HepG2 (cell line): ENCODE measurements around the gene PDGFA. TPM values are rescaled to one million over a fixed set of nuclear protein-coding genes. Genes with fewer than 3 reads are reported as not detected.

ENCODE experiments used
- ATAC-seq: fragments of 200-7000 bp; cut with Tn5 transposase; 3 replicates; pipeline ENCODE4 v1.9.1; 2020; ENCODE audit warnings: mild to moderate bottlenecking, moderate library complexity
- BruUV-seq: library from RNA; stranded (reverse); fragments of 400-500 nt; replicated peaks from 2 replicates; lab custom pipeline; 2021; lab: Mats Ljungman, UMichigan
- CTCF ChIA-PET: fragments of 300-600 bp; formaldehyde crosslinking; extraction: SDS; loops from one replicate; lab custom pipeline; 2021; ENCODE audit warnings: low total read pairs, inconsistent platforms, low intra/inter-chr PET ratio; lab: Yijun Ruan, JAX
- POLR2A ChIA-PET: fragments of 350-600 bp; sonication (Branson Sonifier 250); formaldehyde crosslinking; loops from one replicate; lab custom pipeline; 2020; ENCODE audit warnings: antibody characterized with exemption, inconsistent platforms; lab: Yijun Ruan, JAX
- DNase-seq: peaks from one replicate; pipeline ENCODE4 v3.0.0-alpha.2; 2015; ENCODE audit warnings: low spot score
- FAIRE-seq: peaks from 3 replicates; lab custom pipeline; 2011; peaks lifted over from hg19 to GRCh38; lab: Jason Lieb, UNC
- H2AFZ ChIP-seq: one replicate; pipeline ENCODE4 v1.6.1; 2011; ENCODE audit warnings: low read length, inconsistent platforms
- H3K27ac ChIP-seq: fragments of 300-600 bp; 3 replicates; pipeline ENCODE4 v1.8.0; 2011; ENCODE audit warnings: mixed run types, mild to moderate bottlenecking, mixed read lengths, low read length, inconsistent platforms; ENCODE audit not compliant: insufficient read depth; ENCODE audit errors: extremely low read length
- H3K27me3 ChIP-seq, 2 experiments: fragments of 200-600 bp in 1 of 2; 2 replicates in 1 of 2; 3 replicates in 1 of 2; pipeline versions ENCODE4 v1.6.0 to v1.8.0; 2011; ENCODE audit warnings: low read length in 2 of 2, mild to moderate bottlenecking in 2 of 2, moderate library complexity in 2 of 2, inconsistent platforms in 1 of 2; ENCODE audit not compliant: insufficient read depth in 2 of 2, control insufficient read depth in 1 of 2
- H3K36me3 ChIP-seq, 2 experiments: fragments of 200-600 bp in 1 of 2; replicated peaks in 1 of 2; 2 replicates in 1 of 2; 3 replicates in 1 of 2; pipeline versions ENCODE4 v1.5.1 to v1.8.0; 2011; ENCODE audit warnings: low read length in 2 of 2, inconsistent platforms in 1 of 2; ENCODE audit not compliant: insufficient read depth in 2 of 2, control insufficient read depth in 1 of 2
- H3K4me1 ChIP-seq: 2 replicates; pipeline ENCODE4 v1.5.1; 2012; ENCODE audit warnings: low read length, inconsistent platforms; ENCODE audit not compliant: insufficient read depth
- H3K4me2 ChIP-seq: 2 replicates; pipeline ENCODE4 v1.6.0; 2011; ENCODE audit warnings: low read depth, low read length, inconsistent platforms
- H3K4me3 ChIP-seq, 3 experiments: fragments of 200-600 bp in 1 of 3; sonication (generic), shearing (Covaris generic) in 1 of 3; replicated peaks in 1 of 3; 2 replicates each; pipeline ENCODE4 v1.5.1; 2011 to 2016; ENCODE audit warnings: low read length in 3 of 3, inconsistent platforms in 2 of 3, low read depth in 2 of 3, mild to moderate bottlenecking in 2 of 3, control low read depth in 1 of 3, mixed read lengths in 1 of 3; ENCODE audit not compliant: insufficient read depth in 1 of 3
- H3K79me2 ChIP-seq: one replicate; pipeline ENCODE4 v1.6.1; 2011; ENCODE audit warnings: low read length, inconsistent platforms; ENCODE audit not compliant: insufficient read depth
- H3K9ac ChIP-seq: 2 replicates; pipeline ENCODE4 v1.6.0; 2011; ENCODE audit warnings: mild to moderate bottlenecking, low read depth, low read length, inconsistent platforms; ENCODE audit not compliant: insufficient read depth
- H3K9me3 ChIP-seq: 2 replicates; pipeline ENCODE4 v1.5.1; 2012; ENCODE audit warnings: mild to moderate bottlenecking, low read length
- H4K20me1 ChIP-seq: 2 replicates; pipeline ENCODE4 v1.6.0; 2011; ENCODE audit warnings: inconsistent platforms, mild to moderate bottlenecking, low read length, moderate library complexity; ENCODE audit not compliant: insufficient read depth
- ATRX ChIP-seq: sonication (generic); formaldehyde crosslinking; IDR thresholded peaks from 2 replicates; pipeline ENCODE4 v1.4.0; 2020; ENCODE audit warnings: missing genetic modification reagents, borderline replicate concordance
- BHLHE40 ChIP-seq: IDR thresholded peaks from 2 replicates; pipeline ENCODE4 v1.6.1; 2011; ENCODE audit warnings: low read length, improper control_type of control experiment
- GATAD2A ChIP-seq: IDR thresholded peaks from 2 replicates; pipeline ENCODE4 v1.6.1; 2016
- HCFC1 ChIP-seq: fragments of 150-350 bp; IDR thresholded peaks from 2 replicates; pipeline ENCODE4 v1.6.1; 2014; ENCODE audit warnings: low read depth, low read length
- MTA3 ChIP-seq: sonication (generic); formaldehyde crosslinking; IDR thresholded peaks from 2 replicates; pipeline ENCODE4 v1.4.0; 2020; ENCODE audit warnings: missing genetic modification reagents
- NONO ChIP-seq, 2 experiments: fragments of 450-650 bp in 1 of 2; sonication (generic) in 1 of 2; formaldehyde crosslinking in 1 of 2; IDR thresholded peaks in 1 of 2; conservative IDR thresholded peaks in 1 of 2; 2 replicates each; pipeline versions ENCODE4 v1.6.1 to v1.8.0; 2017 to 2022; ENCODE audit warnings: mild to moderate bottlenecking in 1 of 2, missing genetic modification reagents in 1 of 2, moderate library complexity in 1 of 2
- POLR2AphosphoS5 ChIP-seq: IDR thresholded peaks from 2 replicates; pipeline ENCODE4 v1.6.1; 2012; ENCODE audit warnings: low read depth, low read length
- RBAK ChIP-seq: sonication (generic); formaldehyde crosslinking; IDR thresholded peaks from 2 replicates; pipeline ENCODE4 v1.5.1; 2020; ENCODE audit warnings: mild to moderate bottlenecking, missing genetic modification reagents
- SATB2 ChIP-seq: sonication (generic); formaldehyde crosslinking; IDR thresholded peaks from 2 replicates; pipeline ENCODE4 v1.5.0; 2020; ENCODE audit warnings: missing genetic modification reagents
- STAG1 ChIP-seq: sonication (generic); formaldehyde crosslinking; IDR thresholded peaks from 2 replicates; pipeline ENCODE4 v1.4.0; 2020; ENCODE audit warnings: missing genetic modification reagents
- ZNF773 ChIP-seq: sonication (generic); formaldehyde crosslinking; IDR thresholded peaks from 2 replicates; pipeline ENCODE4 v1.4.0; 2020; ENCODE audit warnings: missing genetic modification reagents, borderline replicate concordance
- ZZZ3 ChIP-seq: sonication (generic); formaldehyde crosslinking; IDR thresholded peaks from 2 replicates; pipeline ENCODE4 v1.4.0; 2020; ENCODE audit warnings: missing genetic modification reagents, mild to moderate bottlenecking, borderline replicate concordance
- WGBS: methylation state at CpG from one replicate; pipeline ENCODE4 v1.1.6; 2017; ENCODE audit warnings: low lambda C conversion rate; 5-methylcytosine and 5-hydroxymethylcytosine counted together
- in situ Hi-C: cut with HindIII; loops from 2 replicates; pipeline ENCODE4 v1.10.0; 2017; ENCODE audit warnings: low pct_unique_long_range_greater_than_20kb; ENCODE audit not compliant: extremely low pct_ligation_motif_present
- intact Hi-C: fragments of 100-400 bp; cut with micrococcal nuclease; formaldehyde crosslinking; loops from one replicate; pipeline ENCODE4 v1.10.0; 2022; ENCODE audit not compliant: unreplicated experiment
- polyA plus RNA-seq, 8 experiments: library from polyadenylated mRNA; depleted of rRNA in 3 of 8; stranded (reverse) in 7 of 8; unstranded in 1 of 8; fragments of >200 nt; fragmentation: Illumina TruSeq in 4 of 8; extraction: Trizol in 4 of 8; gene quantifications; 2 replicates each; pipeline versions ENCODE4 v1.2.1 to v1.2.3, GENCODE V29; 2011 to 2016; ENCODE audit warnings: low read depth in 4 of 8, missing spikeins in 1 of 8, mixed read lengths in 1 of 8; ENCODE audit not compliant: insufficient read depth in 1 of 8
- total RNA-seq, 5 experiments: library from RNA; depleted of rRNA; stranded (reverse); fragments of >200 nt; fragmentation: Illumina TruSeq; extraction: Trizol; gene quantifications; 2 replicates each; pipeline ENCODE4 v1.2.3, GENCODE V29; 2016; ENCODE audit warnings: low read depth in 1 of 5
- TF ChIP-seq, protein P1 (sequence below): IDR thresholded peaks from 2 replicates; pipeline ENCODE4 v1.6.1; 2016; ENCODE audit warnings: low read depth, missing genetic modification reagents, missing compliant biosample characterization
- TF ChIP-seq, protein P2 (sequence below): sonication (generic); formaldehyde crosslinking; IDR thresholded peaks from 2 replicates; pipeline ENCODE4 v1.4.0; 2020; ENCODE audit warnings: missing genetic modification reagents
- TF ChIP-seq, protein P3 (sequence below): sonication (generic); formaldehyde crosslinking; IDR thresholded peaks from 2 replicates; pipeline ENCODE4 v1.5.0; 2020; ENCODE audit warnings: missing genetic modification reagents

Gene PDGFA
- total and polyA plus RNA-seq, 2 of the 13 experiments (the other 11 are each of a cell fraction or from before 2014, with no cell fraction given), result 1.5 to 3.4 TPM

DNA sequence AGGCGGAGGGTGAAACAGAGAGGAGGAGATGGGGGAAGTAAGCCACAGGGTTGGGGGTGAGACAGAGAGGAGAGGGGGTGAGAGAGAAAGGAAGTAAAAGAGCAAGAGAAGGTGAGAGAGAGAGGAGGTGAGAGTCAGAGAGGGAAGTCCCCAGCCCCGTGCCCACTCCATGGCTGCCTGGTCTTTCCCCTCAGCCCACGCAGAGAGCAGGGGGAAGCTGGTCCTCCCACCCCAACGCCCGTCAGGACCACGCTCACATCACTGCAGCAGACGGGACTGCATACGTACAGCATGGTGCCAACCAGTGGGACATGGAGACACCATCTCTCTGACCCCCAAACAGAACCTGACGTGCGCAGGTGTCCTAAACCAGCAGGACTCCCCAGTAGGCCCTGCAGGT, 12.1 kb upstream of the PDGFA start:
- FAIRE-seq, result no peak
- TF ChIP-seq ZZZ3 (CRISPR knock-in tag) (no peak), BHLHE40 (no peak), NONO (IDR thresholded peaks at IDR 0.05) (no peak), NONO (CRISPR knock-in tag; conservative IDR thresholded peaks at IDR 0.05) (no peak), MTA3 (CRISPR knock-in tag) (no peak), ZNF773 (CRISPR knock-in tag) (no peak), SATB2 (CRISPR knock-in tag) (no peak), POLR2AphosphoS5 (no peak), HCFC1 (no peak), ATRX (no peak), STAG1 (CRISPR knock-in tag) (no peak), RBAK (CRISPR knock-in tag) (no peak), GATAD2A (CRISPR knock-in tag) (no peak)
- TF ChIP-seq, protein P1, sequence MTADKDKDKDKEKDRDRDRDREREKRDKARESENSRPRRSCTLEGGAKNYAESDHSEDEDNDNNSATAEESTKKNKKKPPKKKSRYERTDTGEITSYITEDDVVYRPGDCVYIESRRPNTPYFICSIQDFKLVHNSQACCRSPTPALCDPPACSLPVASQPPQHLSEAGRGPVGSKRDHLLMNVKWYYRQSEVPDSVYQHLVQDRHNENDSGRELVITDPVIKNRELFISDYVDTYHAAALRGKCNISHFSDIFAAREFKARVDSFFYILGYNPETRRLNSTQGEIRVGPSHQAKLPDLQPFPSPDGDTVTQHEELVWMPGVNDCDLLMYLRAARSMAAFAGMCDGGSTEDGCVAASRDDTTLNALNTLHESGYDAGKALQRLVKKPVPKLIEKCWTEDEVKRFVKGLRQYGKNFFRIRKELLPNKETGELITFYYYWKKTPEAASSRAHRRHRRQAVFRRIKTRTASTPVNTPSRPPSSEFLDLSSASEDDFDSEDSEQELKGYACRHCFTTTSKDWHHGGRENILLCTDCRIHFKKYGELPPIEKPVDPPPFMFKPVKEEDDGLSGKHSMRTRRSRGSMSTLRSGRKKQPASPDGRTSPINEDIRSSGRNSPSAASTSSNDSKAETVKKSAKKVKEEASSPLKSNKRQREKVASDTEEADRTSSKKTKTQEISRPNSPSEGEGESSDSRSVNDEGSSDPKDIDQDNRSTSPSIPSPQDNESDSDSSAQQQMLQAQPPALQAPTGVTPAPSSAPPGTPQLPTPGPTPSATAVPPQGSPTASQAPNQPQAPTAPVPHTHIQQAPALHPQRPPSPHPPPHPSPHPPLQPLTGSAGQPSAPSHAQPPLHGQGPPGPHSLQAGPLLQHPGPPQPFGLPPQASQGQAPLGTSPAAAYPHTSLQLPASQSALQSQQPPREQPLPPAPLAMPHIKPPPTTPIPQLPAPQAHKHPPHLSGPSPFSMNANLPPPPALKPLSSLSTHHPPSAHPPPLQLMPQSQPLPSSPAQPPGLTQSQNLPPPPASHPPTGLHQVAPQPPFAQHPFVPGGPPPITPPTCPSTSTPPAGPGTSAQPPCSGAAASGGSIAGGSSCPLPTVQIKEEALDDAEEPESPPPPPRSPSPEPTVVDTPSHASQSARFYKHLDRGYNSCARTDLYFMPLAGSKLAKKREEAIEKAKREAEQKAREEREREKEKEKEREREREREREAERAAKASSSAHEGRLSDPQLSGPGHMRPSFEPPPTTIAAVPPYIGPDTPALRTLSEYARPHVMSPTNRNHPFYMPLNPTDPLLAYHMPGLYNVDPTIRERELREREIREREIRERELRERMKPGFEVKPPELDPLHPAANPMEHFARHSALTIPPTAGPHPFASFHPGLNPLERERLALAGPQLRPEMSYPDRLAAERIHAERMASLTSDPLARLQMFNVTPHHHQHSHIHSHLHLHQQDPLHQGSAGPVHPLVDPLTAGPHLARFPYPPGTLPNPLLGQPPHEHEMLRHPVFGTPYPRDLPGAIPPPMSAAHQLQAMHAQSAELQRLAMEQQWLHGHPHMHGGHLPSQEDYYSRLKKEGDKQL (CRISPR knock-in tag), result no peak
- TF ChIP-seq, protein P2, sequence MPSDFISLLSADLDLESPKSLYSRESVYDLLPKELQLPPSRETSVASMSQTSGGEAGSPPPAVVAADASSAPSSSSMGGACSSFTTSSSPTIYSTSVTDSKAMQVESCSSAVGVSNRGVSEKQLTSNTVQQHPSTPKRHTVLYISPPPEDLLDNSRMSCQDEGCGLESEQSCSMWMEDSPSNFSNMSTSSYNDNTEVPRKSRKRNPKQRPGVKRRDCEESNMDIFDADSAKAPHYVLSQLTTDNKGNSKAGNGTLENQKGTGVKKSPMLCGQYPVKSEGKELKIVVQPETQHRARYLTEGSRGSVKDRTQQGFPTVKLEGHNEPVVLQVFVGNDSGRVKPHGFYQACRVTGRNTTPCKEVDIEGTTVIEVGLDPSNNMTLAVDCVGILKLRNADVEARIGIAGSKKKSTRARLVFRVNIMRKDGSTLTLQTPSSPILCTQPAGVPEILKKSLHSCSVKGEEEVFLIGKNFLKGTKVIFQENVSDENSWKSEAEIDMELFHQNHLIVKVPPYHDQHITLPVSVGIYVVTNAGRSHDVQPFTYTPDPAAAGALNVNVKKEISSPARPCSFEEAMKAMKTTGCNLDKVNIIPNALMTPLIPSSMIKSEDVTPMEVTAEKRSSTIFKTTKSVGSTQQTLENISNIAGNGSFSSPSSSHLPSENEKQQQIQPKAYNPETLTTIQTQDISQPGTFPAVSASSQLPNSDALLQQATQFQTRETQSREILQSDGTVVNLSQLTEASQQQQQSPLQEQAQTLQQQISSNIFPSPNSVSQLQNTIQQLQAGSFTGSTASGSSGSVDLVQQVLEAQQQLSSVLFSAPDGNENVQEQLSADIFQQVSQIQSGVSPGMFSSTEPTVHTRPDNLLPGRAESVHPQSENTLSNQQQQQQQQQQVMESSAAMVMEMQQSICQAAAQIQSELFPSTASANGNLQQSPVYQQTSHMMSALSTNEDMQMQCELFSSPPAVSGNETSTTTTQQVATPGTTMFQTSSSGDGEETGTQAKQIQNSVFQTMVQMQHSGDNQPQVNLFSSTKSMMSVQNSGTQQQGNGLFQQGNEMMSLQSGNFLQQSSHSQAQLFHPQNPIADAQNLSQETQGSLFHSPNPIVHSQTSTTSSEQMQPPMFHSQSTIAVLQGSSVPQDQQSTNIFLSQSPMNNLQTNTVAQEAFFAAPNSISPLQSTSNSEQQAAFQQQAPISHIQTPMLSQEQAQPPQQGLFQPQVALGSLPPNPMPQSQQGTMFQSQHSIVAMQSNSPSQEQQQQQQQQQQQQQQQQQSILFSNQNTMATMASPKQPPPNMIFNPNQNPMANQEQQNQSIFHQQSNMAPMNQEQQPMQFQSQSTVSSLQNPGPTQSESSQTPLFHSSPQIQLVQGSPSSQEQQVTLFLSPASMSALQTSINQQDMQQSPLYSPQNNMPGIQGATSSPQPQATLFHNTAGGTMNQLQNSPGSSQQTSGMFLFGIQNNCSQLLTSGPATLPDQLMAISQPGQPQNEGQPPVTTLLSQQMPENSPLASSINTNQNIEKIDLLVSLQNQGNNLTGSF, result no peak
- TF ChIP-seq, protein P3, sequence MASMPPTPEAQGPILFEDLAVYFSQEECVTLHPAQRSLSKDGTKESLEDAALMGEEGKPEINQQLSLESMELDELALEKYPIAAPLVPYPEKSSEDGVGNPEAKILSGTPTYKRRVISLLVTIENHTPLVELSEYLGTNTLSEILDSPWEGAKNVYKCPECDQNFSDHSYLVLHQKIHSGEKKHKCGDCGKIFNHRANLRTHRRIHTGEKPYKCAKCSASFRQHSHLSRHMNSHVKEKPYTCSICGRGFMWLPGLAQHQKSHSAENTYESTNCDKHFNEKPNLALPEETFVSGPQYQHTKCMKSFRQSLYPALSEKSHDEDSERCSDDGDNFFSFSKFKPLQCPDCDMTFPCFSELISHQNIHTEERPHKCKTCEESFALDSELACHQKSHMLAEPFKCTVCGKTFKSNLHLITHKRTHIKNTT (CRISPR knock-in tag), result no peak

More for the DNA sequence above, 12.1 kb upstream of the PDGFA start:
- intact Hi-C loops (loop anchor here (10.0 kb wide), 1 partner anchor 83 kb away; no protein-coding TSS in a partner anchor), in situ Hi-C loops (no loop called here)
- H2AFZ ChIP-seq, result no peak overlapping the region
- H3K36me3 ChIP-seq, result no peaks in the 10 kb centered on the region
- H4K20me1 ChIP-seq, result no peaks in the 10 kb centered on the region
- H3K4me1 ChIP-seq, result peaks cover 8% of the 10 kb centered on the region
- DNase-seq, result no peak
- no peak overlapping the region for H3K4me3 ChIP-seq
- no peak overlapping the region for H3K9ac ChIP-seq
- H3K4me2 ChIP-seq, result no peak overlapping the region
- ATAC-seq, result peak; percentile 12; the same call in 2 of the 3 replicates
- no peaks in the 10 kb centered on the region for H3K79me2 ChIP-seq
- ChIA-PET CTCF (no interaction called here), POLR2A (no interaction called here)
- H3K9me3 ChIP-seq, result no peaks in the 10 kb centered on the region
- 54% methylated on average over 6 of the region's 10 CpGs for WGBS
- no TSS peak for BruUV-seq
- H3K27ac ChIP-seq, result no peak overlapping the region
- H3K27me3 ChIP-seq, result peaks cover 3 to 32% of the 10 kb centered on the region in 2 experiments
